Endodermal cell (in vitro differentiated cells): Measurements from ENCODE around the gene HDAC4. TPM values are rescaled to one million over a fixed set of nuclear protein-coding genes. Genes with fewer than 3 reads are reported as not detected.

Experiments
- DNase-seq: peaks from one replicate; pipeline ENCODE4 v3.0.0-alpha.2; 2017
- H3K27ac ChIP-seq: 2 replicates; pipeline ENCODE4 v1.5.1; 2013; ENCODE audit warnings: mild to moderate bottlenecking, low read depth, low read length, moderate library complexity
- H3K27me3 ChIP-seq: 2 replicates; pipeline ENCODE4 v1.6.1; 2013; ENCODE audit warnings: mild to moderate bottlenecking, low read length, moderate library complexity; ENCODE audit not compliant: insufficient read depth, control insufficient read depth, poor library complexity, severe bottlenecking
- H3K36me3 ChIP-seq: 2 replicates; pipeline ENCODE4 v1.7.0; 2013; ENCODE audit warnings: mild to moderate bottlenecking, low read length, moderate library complexity; ENCODE audit not compliant: control insufficient read depth, insufficient read depth
- H3K4me1 ChIP-seq: one replicate; pipeline ENCODE4 v1.7.0; 2013; ENCODE audit warnings: low read length; ENCODE audit not compliant: control insufficient read depth, insufficient read depth
- H3K4me3 ChIP-seq: 2 replicates; pipeline ENCODE4 v1.5.1; 2013; ENCODE audit warnings: mild to moderate bottlenecking, low read length, moderate library complexity
- H3K9ac ChIP-seq: 2 replicates; pipeline ENCODE4 v1.6.1; 2013; ENCODE audit warnings: mild to moderate bottlenecking, low read length, moderate library complexity; ENCODE audit not compliant: poor library complexity, severe bottlenecking; ENCODE audit errors: extremely low read depth
- H3K9me3 ChIP-seq: 2 replicates; pipeline ENCODE4 v1.6.1; 2013; ENCODE audit warnings: mild to moderate bottlenecking, low read length, moderate library complexity; ENCODE audit not compliant: control insufficient read depth
- H3K27ac Mint-ChIP-seq: 2 replicates; pipeline ENCODE4 v1.8.0; 2020; ENCODE audit warnings: mixed read lengths
- H3K27me3 Mint-ChIP-seq: 2 replicates; pipeline ENCODE4 v1.8.0; 2021; ENCODE audit warnings: mild to moderate bottlenecking, mixed read lengths; ENCODE audit not compliant: insufficient read depth
- H3K36me3 Mint-ChIP-seq: 2 replicates; pipeline ENCODE4 v1.8.0; 2020; ENCODE audit warnings: low read depth, mixed read lengths
- H3K4me1 Mint-ChIP-seq: 2 replicates; pipeline ENCODE4 v1.8.0; 2020; ENCODE audit warnings: mixed read lengths
- H3K4me3 Mint-ChIP-seq: 2 replicates; pipeline ENCODE4 v1.8.0; 2020; ENCODE audit warnings: mild to moderate bottlenecking, moderate library complexity, mixed read lengths
- H3K9me3 Mint-ChIP-seq: 2 replicates; pipeline ENCODE4 v1.8.0; 2020; ENCODE audit warnings: mild to moderate bottlenecking, mixed read lengths
- CTCF ChIP-seq: fragments of 200-600 bp; sonication (generic); conservative IDR thresholded peaks from 2 replicates; pipeline ENCODE4 v1.5.0; 2021; ENCODE audit warnings: antibody characterized with exemption, mild to moderate bottlenecking
- WGBS, 2 experiments: methylation state at CpG; one replicate each; pipeline versions ENCODE4 v1.1.5 to v1.1.7; 2013; ENCODE audit warnings: missing lambda C conversion rate in 2 of 2, mixed read lengths in 1 of 2; ENCODE audit not compliant: insufficient coverage in 1 of 2, insufficient read length in 1 of 2; 5-methylcytosine and 5-hydroxymethylcytosine counted together
- microRNA-seq: library from miRNA; unstranded; fragments of <30 nt; microRNA quantifications from one replicate; pipeline ENCODE4 v1.2.0, GENCODE V29; 2020; ENCODE audit warnings: borderline microRNAs expressed
- total RNA-seq, 2 donors: library from RNA; stranded (reverse); fragmentation: NEBNext Ultra II Directional in 1 of 2; extraction: Animal tissue kit (Norgen Biotek cat#: 25700) in 1 of 2; gene quantifications; 2 replicates in 1 of 2; 3 replicates in 1 of 2; pipeline ENCODE4 v1.2.1, GENCODE V29; 2021

HDAC4 gene
- total RNA-seq, 2 donors from 2014 or later, result 45.7 to 51.2 TPM

DNA sequence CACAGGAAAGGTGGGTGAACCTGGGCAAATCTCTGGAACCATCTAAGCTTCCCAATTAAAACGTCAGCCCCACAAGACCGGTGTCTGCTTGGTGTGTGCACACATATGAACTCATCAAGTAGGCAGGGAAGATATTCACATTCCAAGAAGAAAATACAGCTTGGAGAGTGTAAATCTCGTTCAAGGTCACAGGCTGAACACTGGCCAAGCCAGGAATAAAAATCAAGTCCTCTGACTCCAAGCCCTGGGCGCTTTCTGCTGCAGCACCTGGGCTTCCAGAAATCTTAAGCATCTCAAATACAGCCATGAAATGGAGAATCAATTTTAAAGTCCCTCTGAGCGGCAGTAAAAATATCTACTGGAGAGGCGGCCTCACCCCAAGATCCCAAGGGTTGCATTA, 402.0 kb downstream of the HDAC4 start:
- Mint-ChIP-seq H3K9me3 (peaks cover 18% of the 10 kb centered on the region), H3K27ac (no peak overlapping the region), H3K4me3 (no peak overlapping the region), H3K36me3 (no peaks in the 10 kb centered on the region), H3K4me1 (no peaks in the 10 kb centered on the region), H3K27me3 (peaks cover 5% of the 10 kb centered on the region)
- Histone ChIP-seq H3K27me3 (no peaks in the 10 kb centered on the region), H3K4me1 (no peaks in the 10 kb centered on the region), H3K9me3 (peaks cover 5% of the 10 kb centered on the region), H3K4me3 (no peak overlapping the region), H3K36me3 (no peaks in the 10 kb centered on the region), H3K27ac (no peak overlapping the region), H3K9ac (no peak overlapping the region)
- no peak for DNase-seq
- no peak for TF ChIP-seq CTCF
- 91 to 100% methylated on average over 6 of the region's 6 CpGs for WGBS, 2 experiments

Small RNAs within 50 kb of the gene (microRNA-seq; reads per million reads assigned to microRNA genes)
- gene MIR2467, result not detected
- gene MIR4269, result not detected
- not detected for gene MIR4440
- gene MIR4441, result not detected
